Neuronal stem cell (in vitro differentiated cells): ENCODE results near the gene CBFA2T3.
A peak's percentile ranks its signal among the peaks of the same experiment; 100 is the strongest.

Experiments used
- DNase-seq: peaks from one replicate; pipeline ENCODE4 v3.0.0-alpha.2; 2013; ENCODE audit warnings: low spot score
- H2AFZ ChIP-seq: one replicate; pipeline ENCODE4 v1.6.1; 2013; ENCODE audit warnings: mild to moderate bottlenecking, low read length, inconsistent platforms
- H2AK5ac ChIP-seq: 2 replicates; pipeline ENCODE4 v1.6.1; 2013; ENCODE audit warnings: low read depth, mild to moderate bottlenecking, inconsistent platforms, low read length, moderate library complexity, mixed read lengths
- H2BK120ac ChIP-seq: 2 replicates; pipeline ENCODE4 v1.6.1; 2013; ENCODE audit warnings: low read depth, mild to moderate bottlenecking, inconsistent platforms, low read length, moderate library complexity, mixed read lengths
- H2BK12ac ChIP-seq: one replicate; pipeline ENCODE4 v1.6.1; 2013; ENCODE audit warnings: low read length, inconsistent platforms
- H2BK15ac ChIP-seq: 2 replicates; pipeline ENCODE4 v1.6.1; 2013; ENCODE audit warnings: mild to moderate bottlenecking, low read length, inconsistent platforms, mixed read lengths
- H2BK5ac ChIP-seq: one replicate; pipeline ENCODE4 v1.6.1; 2013; ENCODE audit warnings: inconsistent platforms, mild to moderate bottlenecking, low read length, moderate library complexity
- H3K14ac ChIP-seq: one replicate; pipeline ENCODE4 v1.6.1; 2013; ENCODE audit warnings: low read length, inconsistent platforms
- H3K18ac ChIP-seq: 2 replicates; pipeline ENCODE4 v1.6.1; 2013; ENCODE audit warnings: low read length, inconsistent platforms
- H3K23ac ChIP-seq: 2 replicates; pipeline ENCODE4 v1.6.1; 2013; ENCODE audit warnings: low read depth, mild to moderate bottlenecking, mixed read lengths, low read length, inconsistent platforms; ENCODE audit not compliant: poor library complexity
- H3K27ac ChIP-seq: replicated peaks from 3 replicates; pipeline ENCODE4 v1.5.1; 2013; ENCODE audit warnings: low read length, inconsistent platforms
- H3K27me3 ChIP-seq, 3 experiments: 2 replicates each; pipeline ENCODE4 v1.6.1; 2013; ENCODE audit warnings: low read length in 3 of 3, mild to moderate bottlenecking in 2 of 3, inconsistent platforms in 1 of 3, low read depth in 1 of 3, mixed read lengths in 1 of 3, moderate library complexity in 1 of 3; ENCODE audit not compliant: control insufficient read depth in 3 of 3, insufficient read depth in 3 of 3
- H3K36me3 ChIP-seq, 2 donors: replicated peaks in 1 of 2; 2 replicates each; pipeline ENCODE4 v1.6.1; 2013; ENCODE audit warnings: low read length in 2 of 2; ENCODE audit not compliant: control insufficient read depth in 2 of 2, insufficient read depth in 2 of 2
- H3K4ac ChIP-seq: 2 replicates; pipeline ENCODE4 v1.6.1; 2013; ENCODE audit warnings: inconsistent platforms, mild to moderate bottlenecking, low read length, moderate library complexity
- H3K4me1 ChIP-seq, 2 donors: 1 replicate in 1 of 2; 2 replicates in 1 of 2; pipeline ENCODE4 v1.6.1; 2013; ENCODE audit warnings: low read length in 2 of 2, low read depth in 1 of 2; ENCODE audit not compliant: control insufficient read depth in 2 of 2, insufficient read depth in 1 of 2
- H3K4me2 ChIP-seq: one replicate; pipeline ENCODE4 v1.6.1; 2013; ENCODE audit warnings: mild to moderate bottlenecking, low read length, inconsistent platforms; ENCODE audit not compliant: insufficient read depth, poor library complexity, severe bottlenecking
- H3K4me3 ChIP-seq, 2 donors: 2 replicates each; pipeline ENCODE4 v1.5.1; 2013; ENCODE audit warnings: low read length in 2 of 2, mild to moderate bottlenecking in 2 of 2, inconsistent platforms in 1 of 2, moderate library complexity in 1 of 2
- H3K79me1 ChIP-seq: one replicate; pipeline ENCODE4 v1.6.1; 2013; ENCODE audit warnings: low read depth, mild to moderate bottlenecking, inconsistent platforms, low read length, moderate library complexity
- H3K9ac ChIP-seq: one replicate; pipeline ENCODE4 v1.6.1; 2013; ENCODE audit warnings: mild to moderate bottlenecking, low read depth, low read length, inconsistent platforms; ENCODE audit not compliant: poor library complexity
- H3K9me3 ChIP-seq, 2 donors: replicated peaks in 1 of 2; 2 replicates each; pipeline versions ENCODE3 to v1.6.1; 2013; ENCODE audit warnings: low read length in 2 of 2, mild to moderate bottlenecking in 2 of 2, inconsistent platforms in 1 of 2, low read depth in 1 of 2, mixed read lengths in 1 of 2, moderate library complexity in 1 of 2; ENCODE audit not compliant: control insufficient read depth in 2 of 2, insufficient read depth in 1 of 2
- H4K8ac ChIP-seq: one replicate; pipeline ENCODE4 v1.6.1; 2013; ENCODE audit warnings: low read depth, mild to moderate bottlenecking, inconsistent platforms, low read length, moderate library complexity
- H4K91ac ChIP-seq: one replicate; pipeline ENCODE4 v1.6.1; 2013; ENCODE audit warnings: low read length, low read depth, mild to moderate bottlenecking, inconsistent platforms; ENCODE audit not compliant: poor library complexity
- WGBS, 2 donors: extraction: QIAGEN DNeasy Blood & Tissue Kit; methylation state at CpG; one replicate each; pipeline ENCODE4 v1.1.7; 2013; ENCODE audit warnings: missing lambda C conversion rate in 2 of 2, mixed read lengths in 1 of 2; ENCODE audit not compliant: insufficient read length in 2 of 2, insufficient replicate concordance in 1 of 2; ENCODE audit errors: extremely low coverage in 2 of 2; 5-methylcytosine and 5-hydroxymethylcytosine counted together

Gene CBFA2T3

DNA sequence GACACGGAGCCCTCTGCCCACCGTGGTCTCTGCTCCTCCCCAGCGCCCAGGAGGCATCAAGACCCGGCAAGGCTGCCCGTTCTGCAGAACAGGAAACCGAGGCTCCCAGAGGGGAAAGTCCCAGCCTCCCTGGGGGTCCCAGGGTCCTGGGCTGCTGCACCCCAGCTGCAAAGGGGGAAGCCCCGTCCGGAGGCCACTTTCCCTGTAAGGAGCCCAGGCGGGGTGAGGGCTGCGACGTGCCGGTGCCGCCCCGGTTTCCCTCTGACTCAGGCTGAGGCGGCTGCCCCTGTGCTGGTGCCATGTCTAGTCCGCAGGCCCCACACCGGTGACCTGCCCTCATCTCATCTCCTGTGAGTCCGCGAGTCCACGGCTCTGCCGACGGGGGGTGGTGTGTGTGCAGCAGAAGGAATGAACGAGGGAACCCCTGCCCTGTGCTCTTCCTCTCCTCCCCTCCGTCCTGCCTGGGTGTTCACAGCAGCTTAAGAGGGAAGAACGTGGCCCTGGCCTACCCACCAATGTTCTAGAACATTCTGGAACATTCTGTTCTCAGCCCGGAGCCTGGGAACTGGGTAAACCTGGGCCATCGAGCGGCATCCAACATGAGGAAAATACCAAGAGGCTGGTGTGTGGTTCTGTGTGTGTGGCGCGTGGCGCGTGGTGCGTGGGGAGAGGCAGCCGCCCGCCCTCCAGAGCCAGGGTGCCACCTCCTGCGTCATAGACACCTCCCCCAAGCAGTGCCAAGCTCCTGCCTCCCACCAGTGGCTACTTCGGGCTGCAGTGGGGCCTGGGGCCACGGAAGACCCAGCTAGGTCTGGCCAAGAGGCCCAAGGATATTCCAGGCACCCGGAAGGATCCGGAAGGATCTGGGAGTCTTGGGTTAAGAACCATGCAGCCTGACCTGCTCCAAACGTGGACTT, 7.0 kb upstream of the CBFA2T3 start:
- peak overlapping the region; percentile 99 for H3K14ac ChIP-seq
- peak overlapping the region; percentile 44 for H3K9ac ChIP-seq
- H3K4me3 ChIP-seq = no peak overlapping the region
- no peak overlapping the region for H3K27ac ChIP-seq
- no peak overlapping the region for H2BK120ac ChIP-seq
- peaks cover 0 to 45% (median 0%) of the 10 kb centered on the region in 3 experiments for H3K27me3 ChIP-seq
- H4K8ac ChIP-seq = peak overlapping the region; percentile 43
- H3K18ac ChIP-seq = peak overlapping the region; percentile 57
- H2AK5ac ChIP-seq = peak overlapping the region; percentile 92
- H3K4me1 ChIP-seq = no peaks in the 10 kb centered on the region
- DNase-seq = no peak
- no peak overlapping the region for H2BK12ac ChIP-seq
- peak overlapping the region; percentile 85 for H2BK15ac ChIP-seq
- H2AFZ ChIP-seq = no peak overlapping the region
- peak overlapping the region; percentile 31 for H3K23ac ChIP-seq
- no peaks in the 10 kb centered on the region for H3K36me3 ChIP-seq
- no peak overlapping the region for H3K4me2 ChIP-seq
- no peak overlapping the region for H2BK5ac ChIP-seq
- H3K79me1 ChIP-seq = no peaks in the 10 kb centered on the region
- H3K9me3 ChIP-seq = no peaks in the 10 kb centered on the region
- H4K91ac ChIP-seq = no peak overlapping the region
- WGBS, 2 donors = no CpG with 5 or more reads among the region's 41 CpGs
- H3K4ac ChIP-seq = no peak overlapping the region

DNA sequence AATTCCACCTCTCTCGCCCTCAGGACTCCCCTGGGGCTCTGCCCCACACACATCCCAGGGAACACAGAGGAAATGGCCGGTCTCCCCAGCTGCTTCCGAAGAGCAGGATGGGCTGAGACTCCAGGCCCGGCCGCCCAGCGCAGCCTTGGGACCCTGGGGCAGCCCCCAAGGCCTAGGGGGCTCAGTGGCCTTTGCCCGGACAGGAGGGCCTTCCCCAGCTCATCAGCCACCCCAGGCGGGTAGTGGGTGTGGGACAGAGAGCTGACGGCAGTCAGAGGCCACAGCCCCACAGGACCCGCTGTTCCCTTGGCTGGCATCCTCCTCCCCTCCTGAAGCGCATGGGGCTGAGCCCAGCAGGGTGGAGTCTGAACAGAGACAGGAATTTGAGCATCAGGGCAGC, 6.2 kb upstream of the CBFA2T3 start:
- no peak overlapping the region for H3K4me3 ChIP-seq
- H2AK5ac ChIP-seq = peak overlapping the region; percentile 92
- H3K4ac ChIP-seq = no peak overlapping the region
- peak overlapping the region; percentile 57 for H3K18ac ChIP-seq
- no peak for DNase-seq
- H2BK15ac ChIP-seq = peak overlapping the region; percentile 85
- H3K27me3 ChIP-seq = peaks cover 0 to 43% (median 0%) of the 10 kb centered on the region in 3 experiments
- H3K4me2 ChIP-seq = no peak overlapping the region
- H2AFZ ChIP-seq = no peak overlapping the region
- H4K91ac ChIP-seq = no peak overlapping the region
- H3K23ac ChIP-seq = no peak overlapping the region
- H4K8ac ChIP-seq = peak overlapping the region; percentile 43
- H3K4me1 ChIP-seq = no peaks in the 10 kb centered on the region
- no peak overlapping the region for H3K27ac ChIP-seq
- no peak overlapping the region for H3K9ac ChIP-seq
- WGBS, 2 donors = no CpG with 5 or more reads among the region's 11 CpGs
- H3K14ac ChIP-seq = peak overlapping the region; percentile 31
- no peak overlapping the region for H2BK120ac ChIP-seq
- no peaks in the 10 kb centered on the region for H3K36me3 ChIP-seq
- peak overlapping the region; percentile 24 for H2BK5ac ChIP-seq
- no peaks in the 10 kb centered on the region for H3K79me1 ChIP-seq
- H2BK12ac ChIP-seq = no peak overlapping the region
- no peaks in the 10 kb centered on the region for H3K9me3 ChIP-seq

DNA sequence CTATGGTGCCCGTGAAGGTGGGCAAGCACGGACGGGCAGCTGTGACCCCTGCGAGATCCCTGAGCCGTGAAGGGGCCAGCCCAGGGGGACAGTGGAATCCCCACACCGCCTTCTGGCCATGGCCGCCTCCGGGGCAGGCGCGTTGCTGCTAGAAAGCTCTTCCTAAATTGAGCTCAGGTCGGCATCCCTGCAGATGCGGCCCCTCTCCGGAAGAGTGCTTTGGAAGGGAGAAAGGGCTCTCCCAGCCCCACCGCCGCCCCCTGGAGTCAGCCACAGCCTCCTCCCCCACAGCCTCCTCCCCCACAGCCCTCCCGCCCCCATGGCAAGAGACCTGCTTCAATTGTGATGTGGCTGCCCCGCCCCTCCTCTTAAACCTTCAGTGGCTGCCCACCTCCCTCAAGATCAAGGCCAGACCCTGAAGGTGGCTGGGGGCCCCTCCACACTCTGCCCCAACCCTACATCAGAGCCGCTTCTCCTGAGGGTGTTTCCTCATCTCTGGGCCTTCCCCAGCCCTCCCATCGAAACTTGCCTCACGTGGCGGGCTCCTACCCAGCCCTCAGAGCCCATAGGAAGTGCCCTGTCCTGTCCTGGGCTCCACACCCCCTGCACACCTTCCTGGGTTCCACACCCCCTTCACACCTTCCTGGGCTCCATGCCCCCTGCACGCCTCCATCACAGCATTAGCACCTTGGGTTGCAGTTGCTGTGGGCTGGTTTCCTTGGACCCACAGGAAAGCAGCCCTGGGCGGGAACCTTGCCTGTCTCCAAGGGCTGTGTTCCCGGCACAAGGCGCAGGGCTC, 5.5 kb upstream of the CBFA2T3 start:
- H4K8ac ChIP-seq = no peak overlapping the region
- H2AFZ ChIP-seq = no peak overlapping the region
- peak overlapping the region; percentile 65 for H3K23ac ChIP-seq
- DNase-seq = no peak
- peak overlapping the region; percentile 24 for H2BK5ac ChIP-seq
- H2BK120ac ChIP-seq = no peak overlapping the region
- H4K91ac ChIP-seq = no peak overlapping the region
- H3K36me3 ChIP-seq = no peaks in the 10 kb centered on the region
- H3K4me2 ChIP-seq = no peak overlapping the region
- peak overlapping the region; percentile 73 for H2BK12ac ChIP-seq
- no peak overlapping the region for H3K9ac ChIP-seq
- peak overlapping the region; percentile 57 for H3K18ac ChIP-seq
- peak overlapping the region; percentile 85 for H2BK15ac ChIP-seq
- H3K4ac ChIP-seq = no peak overlapping the region
- H3K27ac ChIP-seq = no peak overlapping the region
- H3K4me1 ChIP-seq = no peaks in the 10 kb centered on the region
- peak overlapping the region; percentile 92 for H2AK5ac ChIP-seq
- no CpG with 5 or more reads among the region's 25 CpGs for WGBS, 2 donors
- no peaks in the 10 kb centered on the region for H3K79me1 ChIP-seq
- H3K14ac ChIP-seq = peak overlapping the region; percentile 82
- H3K4me3 ChIP-seq = no peak overlapping the region
- no peaks in the 10 kb centered on the region for H3K9me3 ChIP-seq
- peaks cover 0 to 45% (median 0%) of the 10 kb centered on the region in 3 experiments for H3K27me3 ChIP-seq
